ENCODE data around the gene THSD4.

- TF ChIP-seq, protein P1, sequence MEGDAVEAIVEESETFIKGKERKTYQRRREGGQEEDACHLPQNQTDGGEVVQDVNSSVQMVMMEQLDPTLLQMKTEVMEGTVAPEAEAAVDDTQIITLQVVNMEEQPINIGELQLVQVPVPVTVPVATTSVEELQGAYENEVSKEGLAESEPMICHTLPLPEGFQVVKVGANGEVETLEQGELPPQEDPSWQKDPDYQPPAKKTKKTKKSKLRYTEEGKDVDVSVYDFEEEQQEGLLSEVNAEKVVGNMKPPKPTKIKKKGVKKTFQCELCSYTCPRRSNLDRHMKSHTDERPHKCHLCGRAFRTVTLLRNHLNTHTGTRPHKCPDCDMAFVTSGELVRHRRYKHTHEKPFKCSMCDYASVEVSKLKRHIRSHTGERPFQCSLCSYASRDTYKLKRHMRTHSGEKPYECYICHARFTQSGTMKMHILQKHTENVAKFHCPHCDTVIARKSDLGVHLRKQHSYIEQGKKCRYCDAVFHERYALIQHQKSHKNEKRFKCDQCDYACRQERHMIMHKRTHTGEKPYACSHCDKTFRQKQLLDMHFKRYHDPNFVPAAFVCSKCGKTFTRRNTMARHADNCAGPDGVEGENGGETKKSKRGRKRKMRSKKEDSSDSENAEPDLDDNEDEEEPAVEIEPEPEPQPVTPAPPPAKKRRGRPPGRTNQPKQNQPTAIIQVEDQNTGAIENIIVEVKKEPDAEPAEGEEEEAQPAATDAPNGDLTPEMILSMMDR (conservative IDR thresholded peaks at IDR 0.05; ENCODE audit: low read depth, low read length): no peak
- no peak for TF ChIP-seq EZH2phosphoT487 (IDR thresholded peaks at IDR 0.05; ENCODE audit: borderline replicate concordance, low read length)
Observed at GRCh38 chr15:71568227-71568626, 453.0 kb downstream of the THSD4 start.
